Prostate gland (tissue), 2 donors: ENCODE results near the gene TMEM178B. TPM values are rescaled to one million over a fixed set of nuclear protein-coding genes. Genes with fewer than 3 reads are reported as not detected.

Experiments
- DNase-seq: peaks from one replicate; pipeline ENCODE4 v3.0.0-alpha.2; 2019; ENCODE audit warnings: low spot score
- H3K27ac ChIP-seq, 2 donors: fragments of 200-600 bp; sonication (generic); 2 replicates each; pipeline ENCODE4 v1.5.1; 2017 to 2019
- H3K27me3 ChIP-seq: fragments of 200-600 bp; sonication (generic); replicated peaks from 2 replicates; pipeline ENCODE4 v1.5.1; 2019; ENCODE audit not compliant: insufficient read depth
- H3K36me3 ChIP-seq, 2 donors: fragments of 200-600 bp; sonication (generic); 1 replicate in 1 of 2; 2 replicates in 1 of 2; pipeline versions ENCODE4 v1.5.1 to v1.8.1; 2017 to 2019
- H3K4me1 ChIP-seq: fragments of 200-600 bp; sonication (generic); replicated peaks from 2 replicates; pipeline ENCODE4 v1.5.1; 2019
- H3K4me3 ChIP-seq, 2 donors: fragments of 200-600 bp; sonication (generic); 2 replicates each; pipeline ENCODE4 v1.5.1; 2017 to 2019
- H3K9me3 ChIP-seq: fragments of 200-600 bp; sonication (generic); 2 replicates; pipeline ENCODE4 v1.5.1; 2017
- CTCF ChIP-seq, 4 experiments: fragments of 200-600 bp in 2 of 4; fragments of 450-650 bp in 2 of 4; sonication (generic) in 2 of 4; IDR thresholded peaks; 1 replicate in 3 of 4; 2 replicates in 1 of 4; pipeline ENCODE4 v1.5.1; 2016 to 2019; ENCODE audit warnings: antibody characterized with exemption in 4 of 4, mild to moderate bottlenecking in 2 of 4, moderate library complexity in 2 of 4
- POLR2A ChIP-seq: fragments of 450-650 bp; IDR thresholded peaks from one replicate; pipeline ENCODE4 v1.6.1; 2016; ENCODE audit warnings: antibody characterized with exemption, mild to moderate bottlenecking
- POLR2AphosphoS5 ChIP-seq: sonication (generic); formaldehyde crosslinking; IDR thresholded peaks from one replicate; pipeline ENCODE4 v1.6.1; 2017; ENCODE audit warnings: antibody characterized with exemption
- WGBS: methylation state at CpG from one replicate; pipeline ENCODE4 v1.1.5; 2018; 5-methylcytosine and 5-hydroxymethylcytosine counted together
- intact Hi-C: fragments of 100-400 bp; cut with DNase I; formaldehyde crosslinking; loops from one replicate; pipeline ENCODE4 v1.14.2; 2022
- total RNA-seq, 2 donors: library from RNA; depleted of rRNA; stranded (reverse); fragments of >200 nt; gene quantifications; one replicate each; pipeline ENCODE4 v1.1.0, GENCODE V29; 2016

The TMEM178B gene
- total RNA-seq, 2 donors from 2014 or later = 3.4 to 5.2 TPM

GRCh38 chr7:141436575-141437075 is 362.8 kb downstream of the TMEM178B start:
- intact Hi-C loops = no loop called here
- no peak overlapping the region for H3K4me3 ChIP-seq
- H3K27ac ChIP-seq = no peak overlapping the region
- H3K4me1 ChIP-seq = no peaks in the 10 kb centered on the region
- WGBS = 84% methylated on average over 7 of the region's 7 CpGs
- no peaks in the 10 kb centered on the region for H3K9me3 ChIP-seq
- TF ChIP-seq POLR2AphosphoS5 (no peak), POLR2A (no peak), CTCF (IDR thresholded peaks at IDR 0.05) (no peak)
- no peak for DNase-seq
- H3K36me3 ChIP-seq = no peaks in the 10 kb centered on the region
- no peaks in the 10 kb centered on the region for H3K27me3 ChIP-seq

- TF ChIP-seq POLR2AphosphoS5 = no peak
- no peak for TF ChIP-seq POLR2A
- no peak for TF ChIP-seq CTCF (IDR thresholded peaks at IDR 0.05)
- Histone ChIP-seq H3K9me3 (no peaks in the 10 kb centered on the region), H3K4me3 (no peak overlapping the region), H3K4me1 (no peaks in the 10 kb centered on the region), H3K27me3 (no peaks in the 10 kb centered on the region), H3K27ac (no peak overlapping the region), H3K36me3 (no peaks in the 10 kb centered on the region)
- intact Hi-C loops = no loop called here
- no peak for DNase-seq
- 64% methylated on average over 2 of the region's 2 CpGs for WGBS
Measured at GRCh38 chr7:141439164-141439563, 365.3 kb downstream of the TMEM178B start.

- intact Hi-C loops = no loop called here
- no peaks in the 10 kb centered on the region for H3K36me3 ChIP-seq
- 75% methylated on average over 1 of the region's 1 CpG for WGBS
Measured at GRCh38 chr7:141439776-141440175, 365.9 kb downstream of the TMEM178B start.

GRCh38 chr7:141441837-141442627 is 368.2 kb downstream of the TMEM178B start:
- H3K36me3 ChIP-seq = no peaks in the 10 kb centered on the region
- 74% methylated on average over 11 of the region's 11 CpGs for WGBS
- H3K27ac ChIP-seq = no peak overlapping the region
- no peak overlapping the region for H3K4me3 ChIP-seq
- TF ChIP-seq POLR2A = no peak
- no peak for TF ChIP-seq CTCF (IDR thresholded peaks at IDR 0.05)
- TF ChIP-seq POLR2AphosphoS5 = no peak
- intact Hi-C loops = no loop called here
- no peaks in the 10 kb centered on the region for H3K9me3 ChIP-seq
- no peak for DNase-seq
- H3K27me3 ChIP-seq = no peaks in the 10 kb centered on the region
- H3K4me1 ChIP-seq = no peaks in the 10 kb centered on the region

More at GRCh38 chr7:141439776-141440175, 365.9 kb downstream of the TMEM178B start:
- DNase-seq = no peak
- H3K27me3 ChIP-seq = no peaks in the 10 kb centered on the region
- no peaks in the 10 kb centered on the region for H3K4me1 ChIP-seq
- no peak overlapping the region for H3K27ac ChIP-seq
- H3K4me3 ChIP-seq = no peak overlapping the region
- no peaks in the 10 kb centered on the region for H3K9me3 ChIP-seq
- no peak for TF ChIP-seq POLR2A
- no peak for TF ChIP-seq POLR2AphosphoS5
- no peak for TF ChIP-seq CTCF (IDR thresholded peaks at IDR 0.05)

- intact Hi-C loops = no loop called here
- DNase-seq = no peak
- WGBS = 36% methylated on average over 2 of the region's 2 CpGs
- Histone ChIP-seq H3K9me3 (no peaks in the 10 kb centered on the region), H3K4me1 (no peaks in the 10 kb centered on the region), H3K36me3 (no peaks in the 10 kb centered on the region), H3K27ac (no peak overlapping the region), H3K4me3 (no peak overlapping the region), H3K27me3 (no peaks in the 10 kb centered on the region)
- no peak for TF ChIP-seq CTCF (IDR thresholded peaks at IDR 0.05)
- TF ChIP-seq POLR2A = no peak
- no peak for TF ChIP-seq POLR2AphosphoS5
Measured at GRCh38 chr7:141442781-141443180, 368.9 kb downstream of the TMEM178B start.
